Suprapubic skin (tissue), 4 donors: Measurements from ENCODE around the gene CC2D2B.

Experiments used
- CTCF ChIP-seq, 2 donors: fragments of 200-600 bp in 1 of 2; fragments of 450-650 bp in 1 of 2; sonication (generic) in 1 of 2; IDR thresholded peaks; one replicate each; pipeline ENCODE4 v1.5.1; 2016 to 2019; ENCODE audit warnings: antibody characterized with exemption in 2 of 2, mild to moderate bottlenecking in 1 of 2, moderate library complexity in 1 of 2
- POLR2A ChIP-seq, 2 donors: fragments of 450-650 bp; IDR thresholded peaks; one replicate each; pipeline ENCODE4 v1.6.1; 2017; ENCODE audit warnings: antibody characterized with exemption in 2 of 2, mild to moderate bottlenecking in 2 of 2, moderate library complexity in 2 of 2
- POLR2AphosphoS5 ChIP-seq, 3 donors: sonication (generic); formaldehyde crosslinking; IDR thresholded peaks; one replicate each; pipeline ENCODE4 v1.6.1; 2017; ENCODE audit warnings: antibody characterized with exemption in 3 of 3

DNA sequence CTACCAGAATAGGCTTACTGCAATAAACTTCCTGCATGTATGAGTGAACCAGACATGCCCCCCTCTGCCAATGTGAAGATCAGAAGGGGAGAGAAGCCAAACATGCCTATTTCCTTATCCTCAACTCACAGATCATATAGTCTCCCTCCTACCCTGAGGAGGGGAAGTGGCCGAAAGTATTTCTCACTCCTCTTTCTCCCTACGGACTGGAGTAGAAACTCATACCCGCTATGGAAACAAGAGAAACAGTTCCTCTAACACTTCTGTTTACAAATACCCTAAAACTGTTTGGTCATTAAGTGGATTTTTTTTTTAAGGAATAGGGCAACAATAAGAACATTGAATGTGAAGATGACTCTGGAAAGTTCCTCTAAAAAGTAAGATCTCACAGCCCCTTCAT is 167.0 kb downstream of the CC2D2B start:
- TF ChIP-seq CTCF (IDR thresholded peaks at IDR 0.05) (no peak), POLR2A (IDR thresholded peaks at IDR 0.05) (no peak), POLR2AphosphoS5 (IDR thresholded peaks at IDR 0.05) (no peak)
